ENCODE results near the gene CDR2. TPM values are rescaled to one million over a fixed set of nuclear protein-coding genes. Genes with fewer than 3 reads are reported as not detected.

Gene CDR2
- polyA plus RNA-seq, 3 donors = 2.5 to 5.9 (median 4.8) TPM

DNA sequence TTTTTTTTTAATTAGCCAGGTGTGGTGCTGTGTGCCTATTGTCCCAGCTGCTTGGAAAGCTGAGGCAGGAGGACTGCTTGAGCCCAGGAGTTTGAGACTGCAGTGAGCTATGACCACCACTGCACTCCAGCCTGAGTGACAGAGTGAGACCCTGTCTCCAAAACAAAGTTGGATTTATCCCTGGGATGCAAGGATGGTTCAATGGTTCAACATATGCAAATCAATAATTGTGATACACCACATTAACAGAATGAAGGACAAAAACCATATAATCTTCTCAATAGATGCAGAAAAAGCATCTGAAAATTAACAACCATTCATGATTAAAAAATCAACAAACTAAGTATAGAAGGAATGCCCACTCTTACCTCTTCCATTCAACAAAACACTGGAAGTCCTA, 33.5 kb downstream of the CDR2 start:
- no peaks in the 10 kb centered on the region for H3K79me2 ChIP-seq (ENCODE audit: insufficient read depth, low read length)
- no peak overlapping the region for H3K4me2 ChIP-seq (replicated peaks; ENCODE audit: extremely low read depth, low read length, poor library complexity, severe bottlenecking)
- TF ChIP-seq, protein P1, sequence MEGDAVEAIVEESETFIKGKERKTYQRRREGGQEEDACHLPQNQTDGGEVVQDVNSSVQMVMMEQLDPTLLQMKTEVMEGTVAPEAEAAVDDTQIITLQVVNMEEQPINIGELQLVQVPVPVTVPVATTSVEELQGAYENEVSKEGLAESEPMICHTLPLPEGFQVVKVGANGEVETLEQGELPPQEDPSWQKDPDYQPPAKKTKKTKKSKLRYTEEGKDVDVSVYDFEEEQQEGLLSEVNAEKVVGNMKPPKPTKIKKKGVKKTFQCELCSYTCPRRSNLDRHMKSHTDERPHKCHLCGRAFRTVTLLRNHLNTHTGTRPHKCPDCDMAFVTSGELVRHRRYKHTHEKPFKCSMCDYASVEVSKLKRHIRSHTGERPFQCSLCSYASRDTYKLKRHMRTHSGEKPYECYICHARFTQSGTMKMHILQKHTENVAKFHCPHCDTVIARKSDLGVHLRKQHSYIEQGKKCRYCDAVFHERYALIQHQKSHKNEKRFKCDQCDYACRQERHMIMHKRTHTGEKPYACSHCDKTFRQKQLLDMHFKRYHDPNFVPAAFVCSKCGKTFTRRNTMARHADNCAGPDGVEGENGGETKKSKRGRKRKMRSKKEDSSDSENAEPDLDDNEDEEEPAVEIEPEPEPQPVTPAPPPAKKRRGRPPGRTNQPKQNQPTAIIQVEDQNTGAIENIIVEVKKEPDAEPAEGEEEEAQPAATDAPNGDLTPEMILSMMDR (IDR thresholded peaks at IDR 0.05) = no peak
- Mint-ChIP-seq H3K27ac (no peak overlapping the region), H3K4me3 (no peak overlapping the region), H3K27me3 (ENCODE audit: low read depth in 3 of 3) (peaks cover 0 to 3% (median 0%) of the 10 kb centered on the region in 3 donors), H3K36me3 (peaks cover 27 to 40% of the 10 kb centered on the region in 2 donors), H3K4me1 (no peaks in the 10 kb centered on the region), H3K9me3 (peaks cover 28 to 51% (median 38%) of the 10 kb centered on the region in 7 donors)
- no peaks in the 10 kb centered on the region for H3K4me1 ChIP-seq (ENCODE audit: control insufficient read depth in 1 of 2, insufficient read depth in 2 of 2, low read length in 2 of 2)
- H3K27ac ChIP-seq (ENCODE audit: low read depth in 1 of 2, low read length in 2 of 2) = no peak overlapping the region
- H3K4me3 ChIP-seq (replicated peaks in 1 of 3; ENCODE audit: low read depth in 2 of 3, low read length in 3 of 3) = no peak overlapping the region
- peaks cover 15 to 19% of the 10 kb centered on the region in 2 donors for H3K9me3 ChIP-seq (replicated peaks in 1 of 2; ENCODE audit: control insufficient read depth in 1 of 2, insufficient read depth in 1 of 2, low read length in 2 of 2)
- H3K9ac ChIP-seq (ENCODE audit: insufficient read depth, low read length, poor library complexity, severe bottlenecking) = no peak overlapping the region
- no peaks in the 10 kb centered on the region for H4K20me1 ChIP-seq (ENCODE audit: insufficient read depth, low read length)
- no peak overlapping the region for H2AFZ ChIP-seq (ENCODE audit: insufficient read depth, low read depth, low read length, poor library complexity, severe bottlenecking)
- H3K27me3 ChIP-seq (ENCODE audit: control insufficient read depth in 2 of 2, insufficient read depth in 2 of 2, low read length in 2 of 2) = no peaks in the 10 kb centered on the region
- DNase-seq = no peak
- intact Hi-C loops (cut with micrococcal nuclease) = no loop called here
- peaks cover 4 to 19% of the 10 kb centered on the region in 2 donors for H3K36me3 ChIP-seq (replicated peaks in 1 of 2; ENCODE audit: control insufficient read depth in 1 of 2, insufficient read depth in 2 of 2, low read length in 2 of 2)

DNA sequence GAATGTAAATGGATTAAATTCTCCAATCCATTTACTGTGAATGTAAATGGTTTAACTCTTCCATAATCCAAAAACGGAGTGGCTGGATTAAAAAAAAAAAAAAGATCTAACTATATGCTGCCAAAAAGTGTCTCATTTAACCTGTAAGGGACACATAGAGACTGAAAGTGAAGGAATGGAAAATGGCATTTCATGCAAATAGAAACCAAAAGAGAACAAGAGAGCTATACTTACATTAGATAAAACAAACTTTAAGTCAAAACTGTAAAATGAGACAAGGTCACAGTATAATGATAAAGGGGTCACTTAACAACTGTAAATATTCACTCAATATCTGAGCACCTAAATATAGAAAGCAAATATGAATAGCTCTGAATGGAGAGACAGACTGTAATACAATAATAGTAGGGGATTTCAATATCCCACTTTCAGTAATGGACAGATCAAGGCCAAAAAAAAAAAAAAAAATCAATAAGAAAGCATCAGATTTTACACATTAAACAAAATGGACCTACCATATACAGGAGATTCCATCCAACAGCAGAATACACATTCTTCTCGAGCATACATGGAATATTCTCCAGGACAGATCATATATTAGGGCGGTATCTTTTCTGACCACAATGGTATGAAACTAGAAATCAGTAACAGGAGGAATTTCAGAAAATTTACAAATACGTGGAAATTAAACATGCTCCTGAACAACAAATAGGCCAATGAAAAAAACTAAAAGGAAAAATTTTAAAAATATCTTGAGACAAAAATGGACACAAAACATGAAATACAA, 36.4 kb downstream of the CDR2 start:
- WGBS (ENCODE audit: insufficient coverage) = no CpG with 5 or more reads among the region's 4 CpGs
- intact Hi-C loops (cut with micrococcal nuclease) = no loop called here
- H3K36me3 ChIP-seq (replicated peaks in 1 of 2; ENCODE audit: control insufficient read depth in 1 of 2, insufficient read depth in 2 of 2, low read length in 2 of 2) = peaks cover 31 to 42% of the 10 kb centered on the region in 2 donors

More for the DNA sequence above, 36.4 kb downstream of the CDR2 start:
- TF ChIP-seq, protein P1 (IDR thresholded peaks at IDR 0.05) = no peak
- no peak for DNase-seq
- H3K4me1 ChIP-seq (ENCODE audit: control insufficient read depth in 1 of 2, insufficient read depth in 2 of 2, low read length in 2 of 2) = no peaks in the 10 kb centered on the region
- H3K27ac ChIP-seq (ENCODE audit: low read depth in 1 of 2, low read length in 2 of 2) = no peak overlapping the region
- no peak overlapping the region for H2AFZ ChIP-seq (ENCODE audit: insufficient read depth, low read depth, low read length, poor library complexity, severe bottlenecking)
- H3K4me3 ChIP-seq (replicated peaks in 1 of 3; ENCODE audit: low read depth in 2 of 3, low read length in 3 of 3) = no peak overlapping the region
- Mint-ChIP-seq H3K27ac (no peak overlapping the region), H3K36me3 (peaks cover 46 to 61% of the 10 kb centered on the region in 2 donors), H3K4me1 (no peaks in the 10 kb centered on the region), H3K4me3 (no peak overlapping the region), H3K27me3 (ENCODE audit: low read depth in 3 of 3) (peaks cover 0 to 3% (median 0%) of the 10 kb centered on the region in 3 donors), H3K9me3 (peaks cover 30 to 53% (median 45%) of the 10 kb centered on the region in 7 donors)
- H4K20me1 ChIP-seq (ENCODE audit: insufficient read depth, low read length) = no peaks in the 10 kb centered on the region
- peaks cover 22% of the 10 kb centered on the region in 2 donors for H3K9me3 ChIP-seq (replicated peaks in 1 of 2; ENCODE audit: control insufficient read depth in 1 of 2, insufficient read depth in 1 of 2, low read length in 2 of 2)
- H3K79me2 ChIP-seq (ENCODE audit: insufficient read depth, low read length) = no peaks in the 10 kb centered on the region
- H3K4me2 ChIP-seq (replicated peaks; ENCODE audit: extremely low read depth, low read length, poor library complexity, severe bottlenecking) = no peak overlapping the region
- H3K9ac ChIP-seq (ENCODE audit: insufficient read depth, low read length, poor library complexity, severe bottlenecking) = no peak overlapping the region
- no peaks in the 10 kb centered on the region for H3K27me3 ChIP-seq (ENCODE audit: control insufficient read depth in 2 of 2, insufficient read depth in 2 of 2, low read length in 2 of 2)
